DND-41 (cell line): Measurements from ENCODE around the gene PRRC2A.

Source experiments
- ATAC-seq: fragments of 200-7000 bp; cut with Tn5 transposase; 3 replicates; pipeline ENCODE4 v1.9.1; 2021; ENCODE audit warnings: low read depth; ENCODE audit not compliant: insufficient read depth
- DNase-seq: peaks from one replicate; pipeline ENCODE4 v3.0.0-alpha.2; 2020
- H2AFZ ChIP-seq: 2 replicates; pipeline ENCODE4 v1.6.0; 2012; ENCODE audit warnings: low read depth, low read length
- H3K27ac ChIP-seq: 2 replicates; pipeline ENCODE4 v1.5.1; 2012; ENCODE audit warnings: low read length, inconsistent platforms
- H3K27me3 ChIP-seq: fragments of 200-600 bp; sonication (generic); 2 replicates; pipeline ENCODE4 v1.6.0; 2012; ENCODE audit warnings: low read length, mild to moderate bottlenecking, inconsistent platforms; ENCODE audit not compliant: insufficient read depth, poor library complexity
- H3K36me3 ChIP-seq: 2 replicates; pipeline ENCODE4 v1.5.1; 2012; ENCODE audit warnings: low read length, inconsistent platforms; ENCODE audit not compliant: insufficient read depth
- H3K4me1 ChIP-seq: 2 replicates; pipeline ENCODE4 v1.5.1; 2012; ENCODE audit warnings: mild to moderate bottlenecking, low read length; ENCODE audit not compliant: insufficient read depth
- H3K4me2 ChIP-seq: 2 replicates; pipeline ENCODE4 v1.6.0; 2012; ENCODE audit warnings: mild to moderate bottlenecking, moderate library complexity, low read length, inconsistent platforms; ENCODE audit not compliant: insufficient read depth
- H3K4me3 ChIP-seq, 2 experiments: fragments of 200-600 bp in 1 of 2; shearing (Covaris generic) in 1 of 2; 2 replicates each; pipeline ENCODE4 v1.5.1; 2012 to 2016; ENCODE audit warnings: inconsistent platforms in 2 of 2, low read length in 2 of 2, mild to moderate bottlenecking in 2 of 2, low read depth in 1 of 2, moderate library complexity in 1 of 2
- H3K79me2 ChIP-seq: 2 replicates; pipeline ENCODE4 v1.6.0; 2012; ENCODE audit warnings: low read length, inconsistent platforms; ENCODE audit not compliant: insufficient read depth
- H3K9ac ChIP-seq: 2 replicates; pipeline ENCODE4 v1.6.0; 2012; ENCODE audit warnings: low read depth, mild to moderate bottlenecking, inconsistent platforms, low read length, moderate library complexity
- H3K9me3 ChIP-seq: 2 replicates; pipeline ENCODE4 v1.5.1; 2012; ENCODE audit warnings: low read length, moderate library complexity, mild to moderate bottlenecking, inconsistent platforms; ENCODE audit not compliant: insufficient read depth, severe bottlenecking
- H4K20me1 ChIP-seq: 2 replicates; pipeline ENCODE4 v1.6.0; 2012; ENCODE audit warnings: low read length; ENCODE audit not compliant: insufficient read depth
- CTCF ChIP-seq: IDR thresholded peaks from 2 replicates; pipeline ENCODE4 v1.5.1; 2012; ENCODE audit warnings: borderline replicate concordance, low read length, moderate library complexity, mild to moderate bottlenecking; ENCODE audit not compliant: poor library complexity, severe bottlenecking; ENCODE audit errors: extremely low read depth
- EZH2 ChIP-seq: IDR thresholded peaks from 3 replicates; pipeline ENCODE4 v1.6.1; 2012; ENCODE audit warnings: borderline replicate concordance, low read depth, mild to moderate bottlenecking, moderate library complexity, low read length, inconsistent platforms; ENCODE audit not compliant: severe bottlenecking

The PRRC2A gene

GRCh38 chr6:31680226-31681134 is 60.0 kb downstream of the PRRC2A start, which contains the start of gene LY6G5C:
Gene LY6G5C (minus strand): TSS chr6:31681067. CDS start chr6:31680373, 694 bp downstream.
- no peak within 1 kb of the TSS for H3K4me2 ChIP-seq

DNA sequence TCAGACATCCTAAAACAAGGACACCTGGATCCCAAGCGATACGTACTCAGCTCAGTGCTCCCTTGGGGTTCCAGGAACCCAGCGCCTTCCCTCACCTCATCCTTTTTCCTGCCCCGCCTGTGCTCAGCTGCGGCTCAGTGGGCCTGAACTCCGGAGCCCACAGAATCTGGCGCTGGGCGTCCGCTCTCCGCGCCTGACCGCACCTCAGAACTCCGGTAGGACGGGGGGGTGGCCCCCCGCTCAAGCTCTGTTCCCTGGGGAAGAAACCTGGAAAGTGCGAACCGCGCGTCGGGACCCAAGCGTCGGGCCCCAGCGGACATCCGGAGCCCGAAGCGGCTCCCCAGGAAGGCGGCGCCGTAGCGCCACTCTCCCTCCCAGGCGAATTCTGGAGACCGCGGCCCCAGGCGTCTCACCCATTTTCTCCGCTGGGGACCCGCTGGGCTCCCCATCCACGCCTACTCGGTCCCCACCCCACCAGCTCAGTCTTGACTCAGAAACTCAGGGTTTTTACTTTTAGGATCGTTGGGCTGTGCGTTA is 60.7 kb downstream of the PRRC2A start:
- ATAC-seq: no peak
- Histone ChIP-seq H4K20me1 (no peaks in the 10 kb centered on the region), H3K4me3 (no peak overlapping the region), H3K27me3 (no peaks in the 10 kb centered on the region), H3K36me3 (peaks cover 7% of the 10 kb centered on the region; the same call in 1 of the 2 replicates), H3K9ac (no peak overlapping the region), H2AFZ (no peak overlapping the region), H3K4me2 (no peak overlapping the region), H3K9me3 (no peaks in the 10 kb centered on the region), H3K79me2 (no peaks in the 10 kb centered on the region), H3K27ac (no peak overlapping the region), H3K4me1 (no peaks in the 10 kb centered on the region)
- no peak for DNase-seq
- TF ChIP-seq CTCF: no peak
- TF ChIP-seq EZH2: no peak

More at GRCh38 chr6:31680226-31681134, 60.0 kb downstream of the PRRC2A start, which contains the start of gene LY6G5C:
- H3K9ac ChIP-seq: no peak within 1 kb of the TSS
- no peaks in the 10 kb centered on the region for H3K4me1 ChIP-seq
- no peaks in the 10 kb centered on the region for H3K27me3 ChIP-seq
- H3K27ac ChIP-seq: no peak within 1 kb of the TSS
- H3K79me2 ChIP-seq: no peaks in the 10 kb centered on the region
- TF ChIP-seq CTCF (peak; percentile 56), EZH2 (no peak)
- no peak within 1 kb of the TSS for H2AFZ ChIP-seq
- ATAC-seq (no peak), DNase-seq (peak; percentile 33)
- H3K36me3 ChIP-seq: peaks cover 6% of the 10 kb centered on the region; the same call in 1 of the 2 replicates
- H4K20me1 ChIP-seq: no peaks in the 10 kb centered on the region
- H3K4me3 ChIP-seq: no peak within 1 kb of the TSS
- H3K9me3 ChIP-seq: no peaks in the 10 kb centered on the region

GRCh38 chr6:31683591-31683990 is 63.1 kb downstream of the PRRC2A start:
- ATAC-seq: no peak
- H3K36me3 ChIP-seq: peaks cover 30% of the 10 kb centered on the region
- H3K27ac ChIP-seq: no peak overlapping the region
- no peak for DNase-seq
- H3K27me3 ChIP-seq: no peaks in the 10 kb centered on the region
- no peaks in the 10 kb centered on the region for H3K4me1 ChIP-seq
- no peak overlapping the region for H2AFZ ChIP-seq
- no peaks in the 10 kb centered on the region for H3K9me3 ChIP-seq
- H4K20me1 ChIP-seq: no peaks in the 10 kb centered on the region
- no peak overlapping the region for H3K4me2 ChIP-seq
- no peak for TF ChIP-seq CTCF
- no peak for TF ChIP-seq EZH2
- H3K4me3 ChIP-seq: no peak overlapping the region
- H3K79me2 ChIP-seq: no peaks in the 10 kb centered on the region
- H3K9ac ChIP-seq: no peak overlapping the region
